ENCODE results near the gene ROPN1B.
"Not testable (repeated sequence)": the region's sequence is repeated elsewhere in the genome, so short reads cannot be mapped to it uniquely, and the experiment has no call there.

GRCh38 chr3:125984951-125985350, 16.0 kb downstream of the ROPN1B start:
- not testable (repeated sequence) for TF ChIP-seq CTCF (IDR thresholded peaks at IDR 0.05); POLR2AphosphoS5 (IDR thresholded peaks at IDR 0.05; ENCODE audit: low read depth, low read length); TCF7L2 (IDR thresholded peaks at IDR 0.05; ENCODE audit: low read depth, low read length); REST (IDR thresholded peaks at IDR 0.05; ENCODE audit: insufficient read depth in 1 of 2, low read depth in 2 of 2, low read length in 1 of 2); SIN3A (IDR thresholded peaks at IDR 0.05; ENCODE audit: borderline replicate concordance, insufficient read depth, low read depth, low read length)
